CD4-positive, alpha-beta T cell (primary cell): Measurements from ENCODE around the gene ACE. TPM values are rescaled to one million over a fixed set of nuclear protein-coding genes. Genes with fewer than 3 reads are reported as not detected.

ENCODE experiments used
- ATAC-seq: fragments of 200-7000 bp; cut with Tn5 transposase; one replicate; pipeline ENCODE4 v1.10.0; 2022; ENCODE audit warnings: mild to moderate bottlenecking; ENCODE audit not compliant: poor library complexity
- CTCF ChIA-PET: fragments of 350-600 bp; sonication (Branson Sonifier 250); formaldehyde crosslinking; loops from one replicate; lab custom pipeline; 2021; ENCODE audit warnings: antibody characterized with exemption, inconsistent platforms; lab: Charles Lee
- POLR2A ChIA-PET: fragments of 350-600 bp; sonication (Branson Sonifier 250); formaldehyde crosslinking; loops from one replicate; lab custom pipeline; 2021; ENCODE audit warnings: antibody characterized with exemption, inconsistent platforms; lab: Charles Lee
- DNase-seq, 14 experiments: peaks; one replicate each; pipeline ENCODE4 v3.0.0-alpha.2; 2013 to 2020; ENCODE audit warnings: mixed read lengths in 2 of 14
- H3K27ac ChIP-seq, 2 donors: one replicate each; pipeline versions ENCODE4 v1.5.1 to v1.7.0; 2013; ENCODE audit warnings: low read length in 2 of 2, low read depth in 1 of 2, mild to moderate bottlenecking in 1 of 2
- H3K27me3 ChIP-seq, 2 experiments: 1 replicate in 1 of 2; 2 replicates in 1 of 2; pipeline versions ENCODE4 v1.6.1 to v1.7.0; 2013; ENCODE audit warnings: low read length in 2 of 2, control low read depth in 1 of 2, mild to moderate bottlenecking in 1 of 2, moderate library complexity in 1 of 2; ENCODE audit not compliant: insufficient read depth in 2 of 2, control insufficient read depth in 1 of 2
- H3K36me3 ChIP-seq: one replicate; pipeline ENCODE4 v1.6.1; 2013; ENCODE audit warnings: low read length, control low read depth; ENCODE audit not compliant: insufficient read depth
- H3K4me1 ChIP-seq: one replicate; pipeline ENCODE4 v1.6.1; 2013; ENCODE audit warnings: low read length, control low read depth; ENCODE audit not compliant: insufficient read depth
- H3K4me3 ChIP-seq: one replicate; pipeline ENCODE4 v1.5.1; 2013; ENCODE audit warnings: mild to moderate bottlenecking, low read length, moderate library complexity
- H3K9me3 ChIP-seq, 2 experiments: 1 replicate in 1 of 2; 2 replicates in 1 of 2; pipeline versions ENCODE4 v1.6.1 to v1.7.0; 2013; ENCODE audit warnings: low read length in 2 of 2, mild to moderate bottlenecking in 2 of 2, control low read depth in 1 of 2, moderate library complexity in 1 of 2; ENCODE audit not compliant: control insufficient read depth in 1 of 2, insufficient read depth in 1 of 2
- H3K27ac Mint-ChIP-seq: one replicate; pipeline ENCODE4 v1.8.0; 2020; ENCODE audit warnings: mixed read lengths
- H3K27me3 Mint-ChIP-seq: one replicate; pipeline ENCODE4 v1.8.0; 2021; ENCODE audit warnings: mixed read lengths
- H3K36me3 Mint-ChIP-seq: one replicate; pipeline ENCODE4 v1.8.0; 2021; ENCODE audit warnings: low read depth, mixed read lengths
- H3K4me1 Mint-ChIP-seq: one replicate; pipeline ENCODE4 v1.8.0; 2021; ENCODE audit warnings: low read depth, mixed read lengths
- H3K4me3 Mint-ChIP-seq: one replicate; pipeline ENCODE4 v1.8.0; 2020; ENCODE audit warnings: mild to moderate bottlenecking, mixed read lengths
- H3K9me3 Mint-ChIP-seq: one replicate; pipeline ENCODE4 v1.8.0; 2020; ENCODE audit warnings: mixed read lengths
- intact Hi-C, 2 experiments: fragments of 100-400 bp; cut with DNase I in 1 of 2; cut with micrococcal nuclease in 1 of 2; formaldehyde crosslinking; loops; one replicate each; pipeline versions ENCODE4 v1.15.1 to v1.9.0; 2023 to 2025; cut with DNase I, micrococcal nuclease
- total RNA-seq, 174 experiments: library from RNA in 2 of 174; stranded (reverse) in 2 of 174; gene quantifications; one replicate each; pipeline ENCODE4 v1.2.3 and lab custom pipeline; 2021 to 2026
- TF ChIP-seq, protein P1 (sequence below): fragments of 200-600 bp; IDR thresholded peaks from one replicate; pipeline ENCODE4 v1.8.0; 2022; ENCODE audit warnings: antibody characterized with exemption, mild to moderate bottlenecking

Gene ACE
- total RNA-seq, 2 experiments from 2014 or later, result 7.4 to 10.2 TPM

DNA sequence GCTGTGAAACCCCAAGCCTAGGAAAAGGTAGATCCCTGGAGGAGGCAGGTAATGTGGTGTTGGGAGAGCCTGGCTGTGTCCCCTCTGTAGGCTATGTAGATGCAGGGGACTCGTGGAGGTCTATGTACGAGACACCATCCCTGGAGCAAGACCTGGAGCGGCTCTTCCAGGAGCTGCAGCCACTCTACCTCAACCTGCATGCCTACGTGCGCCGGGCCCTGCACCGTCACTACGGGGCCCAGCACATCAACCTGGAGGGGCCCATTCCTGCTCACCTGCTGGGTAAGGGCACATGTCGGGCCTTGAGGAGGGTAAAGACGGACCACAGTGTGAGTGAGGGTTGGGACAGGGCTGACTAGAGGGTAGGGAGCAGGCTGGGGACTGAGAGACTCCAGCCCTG is 12.0 kb downstream of the ACE start:
- Histone ChIP-seq H3K4me3 (no peak overlapping the region), H3K9me3 (no peaks in the 10 kb centered on the region), H3K4me1 (no peaks in the 10 kb centered on the region), H3K27ac (no peak overlapping the region), H3K36me3 (no peaks in the 10 kb centered on the region), H3K27me3 (no peaks in the 10 kb centered on the region)
- H3K9me3 Mint-ChIP-seq, result no peaks in the 10 kb centered on the region
- intact Hi-C loops, result no loop called here
- DNase-seq, result no peak
- H3K4me3 Mint-ChIP-seq, result no peak overlapping the region
- no peak for ATAC-seq
- ChIA-PET CTCF (no interaction called here), POLR2A (no interaction called here)
- H3K27ac Mint-ChIP-seq, result no peak overlapping the region
- TF ChIP-seq, protein P1, sequence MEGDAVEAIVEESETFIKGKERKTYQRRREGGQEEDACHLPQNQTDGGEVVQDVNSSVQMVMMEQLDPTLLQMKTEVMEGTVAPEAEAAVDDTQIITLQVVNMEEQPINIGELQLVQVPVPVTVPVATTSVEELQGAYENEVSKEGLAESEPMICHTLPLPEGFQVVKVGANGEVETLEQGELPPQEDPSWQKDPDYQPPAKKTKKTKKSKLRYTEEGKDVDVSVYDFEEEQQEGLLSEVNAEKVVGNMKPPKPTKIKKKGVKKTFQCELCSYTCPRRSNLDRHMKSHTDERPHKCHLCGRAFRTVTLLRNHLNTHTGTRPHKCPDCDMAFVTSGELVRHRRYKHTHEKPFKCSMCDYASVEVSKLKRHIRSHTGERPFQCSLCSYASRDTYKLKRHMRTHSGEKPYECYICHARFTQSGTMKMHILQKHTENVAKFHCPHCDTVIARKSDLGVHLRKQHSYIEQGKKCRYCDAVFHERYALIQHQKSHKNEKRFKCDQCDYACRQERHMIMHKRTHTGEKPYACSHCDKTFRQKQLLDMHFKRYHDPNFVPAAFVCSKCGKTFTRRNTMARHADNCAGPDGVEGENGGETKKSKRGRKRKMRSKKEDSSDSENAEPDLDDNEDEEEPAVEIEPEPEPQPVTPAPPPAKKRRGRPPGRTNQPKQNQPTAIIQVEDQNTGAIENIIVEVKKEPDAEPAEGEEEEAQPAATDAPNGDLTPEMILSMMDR, result no peak
- no peaks in the 10 kb centered on the region for H3K27me3 Mint-ChIP-seq
- no peaks in the 10 kb centered on the region for H3K36me3 Mint-ChIP-seq
- H3K4me1 Mint-ChIP-seq, result no peaks in the 10 kb centered on the region

DNA sequence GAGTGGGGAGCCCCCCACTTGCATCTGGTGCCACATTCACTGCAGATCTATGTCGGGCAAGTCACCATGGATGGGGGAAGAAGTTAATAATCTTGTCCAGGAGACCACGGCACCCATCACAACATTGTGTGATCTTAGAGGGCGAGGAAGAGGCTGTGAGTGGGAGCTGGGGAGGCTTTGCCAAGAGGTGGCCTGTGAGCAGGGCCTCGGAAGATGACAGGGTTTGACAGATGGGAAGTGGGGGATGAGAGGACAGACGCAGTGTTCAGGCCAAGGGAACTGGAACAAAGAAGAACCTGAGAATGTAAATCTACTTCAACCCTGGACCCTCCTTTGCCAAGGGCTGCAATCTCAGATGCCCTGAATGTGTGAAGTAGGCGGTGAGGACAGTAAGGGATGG is 12.4 kb downstream of the ACE start:
- ATAC-seq (no peak), DNase-seq (no peak)
- POLR2A ChIA-PET, result no interaction called here
- H3K27me3 ChIP-seq, result no peaks in the 10 kb centered on the region
- no peak overlapping the region for H3K27ac ChIP-seq
- Mint-ChIP-seq H3K4me1 (no peaks in the 10 kb centered on the region), H3K27me3 (no peaks in the 10 kb centered on the region), H3K9me3 (no peaks in the 10 kb centered on the region), H3K36me3 (no peaks in the 10 kb centered on the region), H3K4me3 (no peak overlapping the region), H3K27ac (no peak overlapping the region)
- H3K9me3 ChIP-seq, result no peaks in the 10 kb centered on the region
- TF ChIP-seq, protein P1, result no peak
- intact Hi-C loops, result no loop called here
- CTCF ChIA-PET, result no interaction called here
- H3K4me1 ChIP-seq, result no peaks in the 10 kb centered on the region
- H3K36me3 ChIP-seq, result no peaks in the 10 kb centered on the region
- H3K4me3 ChIP-seq, result no peak overlapping the region

DNA sequence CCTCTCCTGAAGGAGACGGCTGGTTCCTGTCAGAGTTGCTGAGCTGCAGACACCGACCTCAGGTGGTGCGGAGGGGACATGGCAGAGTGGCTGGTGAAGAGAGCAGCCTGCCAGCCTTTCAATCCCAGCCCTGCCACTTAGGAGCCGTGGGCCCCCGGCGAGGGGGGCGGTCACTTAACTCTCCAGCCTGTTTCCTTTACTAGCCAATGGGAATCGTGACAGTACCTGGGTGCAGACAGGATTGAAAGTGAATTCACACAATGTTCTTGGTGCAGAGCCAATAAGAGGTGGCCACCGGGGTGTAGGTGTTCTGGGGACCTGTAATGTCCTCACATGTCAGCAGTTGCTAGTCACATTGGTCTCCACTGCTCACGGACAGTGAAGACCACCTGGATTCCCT is 13.5 kb downstream of the ACE start:
- Histone ChIP-seq H3K27ac (no peak overlapping the region), H3K36me3 (no peaks in the 10 kb centered on the region), H3K27me3 (no peaks in the 10 kb centered on the region), H3K4me3 (no peak overlapping the region), H3K9me3 (no peaks in the 10 kb centered on the region), H3K4me1 (no peaks in the 10 kb centered on the region)
- ATAC-seq, result no peak
- ChIA-PET CTCF (no interaction called here), POLR2A (no interaction called here)
- Mint-ChIP-seq H3K4me1 (no peaks in the 10 kb centered on the region), H3K4me3 (no peak overlapping the region), H3K36me3 (no peaks in the 10 kb centered on the region), H3K9me3 (no peaks in the 10 kb centered on the region), H3K27me3 (no peaks in the 10 kb centered on the region), H3K27ac (no peak overlapping the region)
- intact Hi-C loops, result no loop called here
- DNase-seq, result no peak
- TF ChIP-seq, protein P1, result no peak
